NCI-H524 treated with DMSO at 0.1 percent for 48 hours (cell line): ENCODE results near the gene HOXA4.

Experiments used
- DNase-seq: peaks from one replicate; lab custom pipeline; 2025; lab: John Stamatoyannopoulos, UW

HOXA4 gene

GRCh38 chr7:27157702-27158431 is 27.3 kb upstream of the HOXA4 start:
- no peak for DNase-seq

GRCh38 chr7:27156916-27157701 is 26.6 kb upstream of the HOXA4 start:
- DNase-seq, result no peak

- no peak for DNase-seq
Observed at GRCh38 chr7:27156508-27156898, 25.9 kb upstream of the HOXA4 start, which contains the start of gene HOXA7. HOXA7 (minus strand) TSS chr7:27156675; CDS start chr7:27156545, 130 bp downstream.

- DNase-seq, result no peak
Observed at GRCh38 chr7:27155816-27156507, 25.4 kb upstream of the HOXA4 start.

- DNase-seq, result no peak
Observed at GRCh38 chr7:27154901-27155815, 24.6 kb upstream of the HOXA4 start.

GRCh38 chr7:27154369-27154768 is 23.8 kb upstream of the HOXA4 start:
- no peak for DNase-seq

- DNase-seq, result no peak
Observed at GRCh38 chr7:27153526-27153925, 23.0 kb upstream of the HOXA4 start.

GRCh38 chr7:27152816-27153442 is 22.4 kb upstream of the HOXA4 start:
- DNase-seq, result no peak

GRCh38 chr7:27151931-27152815 is 21.6 kb upstream of the HOXA4 start, which contains the start of gene HOXA3:
HOXA3 (minus strand) TSS chr7:27152583; CDS start chr7:27110640, 41,943 bp downstream.
- DNase-seq, result no peak

- DNase-seq, result no peak
Observed at GRCh38 chr7:27151341-27151930, 20.9 kb upstream of the HOXA4 start.

GRCh38 chr7:27150568-27151340 is 20.2 kb upstream of the HOXA4 start:
- no peak for DNase-seq

- DNase-seq, result no peak
Observed at GRCh38 chr7:27149842-27150567, 19.4 kb upstream of the HOXA4 start.

- DNase-seq, result no peak
Observed at GRCh38 chr7:27148756-27149641, 18.4 kb upstream of the HOXA4 start.

GRCh38 chr7:27148031-27148755 is 17.6 kb upstream of the HOXA4 start:
- DNase-seq, result no peak

- DNase-seq, result no peak
Observed at GRCh38 chr7:27147199-27148030, 16.9 kb upstream of the HOXA4 start, which contains the start of gene HOXA6. HOXA6 (minus strand) TSS chr7:27147774; CDS start chr7:27147749, 25 bp downstream.
